Hepatocyte (in vitro differentiated cells): ENCODE measurements around the gene WDR91.

Experiments used
- EZH2 ChIP-seq: fragments of 200-600 bp; sonication (generic); IDR thresholded peaks from 2 replicates; pipeline ENCODE4 v1.6.1; 2016; ENCODE audit warnings: antibody characterized with exemption, mild to moderate bottlenecking, borderline replicate concordance
- EZH2phosphoT487 ChIP-seq: fragments of 200-600 bp; sonication (generic); IDR thresholded peaks from one replicate; pipeline ENCODE4 v1.6.1; 2018; ENCODE audit warnings: antibody characterized with exemption, mild to moderate bottlenecking, low read depth, moderate library complexity; ENCODE audit not compliant: unreplicated experiment, severe bottlenecking
- TF ChIP-seq, protein P1 (sequence below): fragments of 200-600 bp; sonication (generic); IDR thresholded peaks from 2 replicates; pipeline ENCODE4 v1.5.1; 2016; ENCODE audit warnings: antibody characterized with exemption, mild to moderate bottlenecking; ENCODE audit not compliant: poor library complexity

DNA sequence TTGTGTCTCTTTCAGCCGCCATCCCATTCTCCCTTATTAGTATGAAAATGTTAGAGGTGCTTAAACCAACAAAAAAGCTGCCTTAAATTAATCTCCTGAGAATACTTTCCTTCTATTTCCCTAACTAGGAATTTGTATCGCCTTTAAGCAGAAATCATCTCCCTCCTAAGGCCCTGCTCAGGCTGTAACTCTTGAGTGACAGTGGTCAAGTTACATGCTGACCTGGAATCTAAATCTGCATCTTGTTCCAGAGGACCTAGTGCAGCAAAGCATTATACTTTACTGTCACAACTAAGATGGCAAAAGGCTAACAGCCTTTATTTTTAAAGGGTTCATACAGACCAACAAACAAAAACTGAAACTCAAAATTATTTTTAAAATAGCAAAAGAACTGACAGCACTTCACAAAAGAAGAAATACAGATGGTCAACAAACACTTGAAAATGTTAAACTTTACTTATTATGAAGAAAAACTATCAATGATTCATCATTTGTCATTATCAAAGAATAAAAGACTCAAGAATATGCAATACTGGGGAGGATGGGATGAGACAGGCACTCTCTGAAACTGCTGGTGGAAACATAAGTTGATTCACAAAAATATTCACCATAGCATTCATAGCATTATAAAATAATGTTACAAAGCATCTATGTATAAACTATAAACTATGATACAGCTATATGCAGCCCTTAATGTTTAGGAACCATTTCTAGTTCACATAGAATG is 51.8 kb downstream of the WDR91 start:
- TF ChIP-seq, protein P1, sequence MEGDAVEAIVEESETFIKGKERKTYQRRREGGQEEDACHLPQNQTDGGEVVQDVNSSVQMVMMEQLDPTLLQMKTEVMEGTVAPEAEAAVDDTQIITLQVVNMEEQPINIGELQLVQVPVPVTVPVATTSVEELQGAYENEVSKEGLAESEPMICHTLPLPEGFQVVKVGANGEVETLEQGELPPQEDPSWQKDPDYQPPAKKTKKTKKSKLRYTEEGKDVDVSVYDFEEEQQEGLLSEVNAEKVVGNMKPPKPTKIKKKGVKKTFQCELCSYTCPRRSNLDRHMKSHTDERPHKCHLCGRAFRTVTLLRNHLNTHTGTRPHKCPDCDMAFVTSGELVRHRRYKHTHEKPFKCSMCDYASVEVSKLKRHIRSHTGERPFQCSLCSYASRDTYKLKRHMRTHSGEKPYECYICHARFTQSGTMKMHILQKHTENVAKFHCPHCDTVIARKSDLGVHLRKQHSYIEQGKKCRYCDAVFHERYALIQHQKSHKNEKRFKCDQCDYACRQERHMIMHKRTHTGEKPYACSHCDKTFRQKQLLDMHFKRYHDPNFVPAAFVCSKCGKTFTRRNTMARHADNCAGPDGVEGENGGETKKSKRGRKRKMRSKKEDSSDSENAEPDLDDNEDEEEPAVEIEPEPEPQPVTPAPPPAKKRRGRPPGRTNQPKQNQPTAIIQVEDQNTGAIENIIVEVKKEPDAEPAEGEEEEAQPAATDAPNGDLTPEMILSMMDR, result no peak
- TF ChIP-seq EZH2, result no peak
- TF ChIP-seq EZH2phosphoT487, result no peak
